Measurements from ENCODE around the gene GRK5. TPM values are rescaled to one million over a fixed set of nuclear protein-coding genes. Genes with fewer than 3 reads are reported as not detected.
A peak's percentile ranks its signal among the peaks of the same experiment; 100 is the strongest.

Gene GRK5
- total RNA-seq, 1 experiment from 2014 or later: 1.2 TPM

DNA sequence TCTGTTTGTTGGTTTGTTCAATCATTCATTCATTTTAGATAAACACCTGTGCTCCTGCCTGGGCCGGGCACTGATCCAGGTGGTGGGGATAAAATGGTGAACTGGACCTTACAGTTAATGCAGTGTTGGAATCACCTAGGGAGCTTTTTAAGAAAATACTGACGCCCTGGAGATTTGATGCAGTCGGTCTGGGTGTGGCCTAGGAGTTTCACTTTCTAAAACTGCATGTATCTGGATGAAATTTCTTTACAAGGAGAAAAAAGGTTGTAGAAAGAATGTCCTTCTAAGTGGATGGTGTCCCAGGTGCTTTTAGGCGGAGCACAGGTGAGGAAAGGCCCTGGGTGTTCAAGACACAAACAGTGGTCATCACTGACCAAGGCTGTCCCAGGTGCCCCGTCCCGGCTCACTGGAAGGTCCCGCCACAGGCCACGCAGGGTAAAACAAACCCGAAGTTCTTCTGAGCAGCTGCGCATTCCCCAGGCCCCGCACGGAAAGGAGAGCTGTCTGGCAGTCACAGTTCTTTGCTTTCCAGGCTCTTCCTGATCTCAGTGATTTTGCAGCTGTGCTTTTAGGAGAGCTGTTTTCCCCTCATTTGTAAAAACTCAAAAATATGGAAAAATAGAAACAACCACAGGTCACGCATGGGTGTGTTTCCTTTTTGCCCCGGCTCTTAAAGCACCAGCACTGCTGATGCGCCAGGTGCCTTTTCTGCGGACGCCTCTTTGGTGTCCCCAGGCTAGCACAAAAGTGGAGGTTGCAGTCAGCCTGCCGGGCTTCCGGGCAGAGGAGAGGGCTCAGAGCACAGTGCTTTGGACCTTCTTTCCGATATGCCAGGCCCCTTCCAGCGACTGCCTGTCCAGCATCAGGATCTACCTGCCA, 161.9 kb downstream of the GRK5 start:
- no peaks in the 10 kb centered on the region for H3K79me1 ChIP-seq (ENCODE audit: insufficient read depth, low read depth, low read length, poor library complexity, severe bottlenecking)
- H3K23ac ChIP-seq (ENCODE audit: insufficient read length, low read depth, low read length): no peak overlapping the region
- Mint-ChIP-seq H3K27ac (peak overlapping the region in 1 of 3 experiments; percentile 48; a peak in 2 of 7 replicates), H3K4me1 (peaks cover 2 to 4% of the 10 kb centered on the region in 2 experiments), H3K4me3 (no peak overlapping the region), H3K36me3 (ENCODE audit: insufficient read depth in 1 of 3, low read depth in 3 of 3) (no peaks in the 10 kb centered on the region), H3K27me3 (ENCODE audit: low read depth) (peaks cover 2% of the 10 kb centered on the region; the same call in 1 of the 2 replicates), H3K9me3 (no peaks in the 10 kb centered on the region)
- H3K4me2 ChIP-seq (ENCODE audit: insufficient read depth, insufficient read length, low read length): no peak overlapping the region
- H4K5ac ChIP-seq (ENCODE audit: insufficient read length, low read depth, low read length): no peak overlapping the region
- no peak overlapping the region for H2BK15ac ChIP-seq (ENCODE audit: low read depth, low read length)
- no peaks in the 10 kb centered on the region for H3K79me2 ChIP-seq (ENCODE audit: insufficient read depth, low read length)
- H2BK5ac ChIP-seq (ENCODE audit: insufficient read length, low read length): no peak overlapping the region
- WGBS (ENCODE audit: extremely low coverage, insufficient read length, low lambda C conversion rate): no CpG with 5 or more reads among the region's 21 CpGs
- no peak overlapping the region for H2BK120ac ChIP-seq (ENCODE audit: low read depth, low read length, poor library complexity, severe bottlenecking)
- no peak for TF ChIP-seq CTCF (conservative IDR thresholded peaks at IDR 0.05)
- no peak overlapping the region for H3K4ac ChIP-seq (ENCODE audit: low read depth, low read length)
- no peak overlapping the region for H2BK20ac ChIP-seq (ENCODE audit: low read depth, low read length, poor library complexity, severe bottlenecking)
- no peak overlapping the region for H3K18ac ChIP-seq (ENCODE audit: insufficient read length, low read depth, low read length)
- no peaks in the 10 kb centered on the region for H3K27me3 ChIP-seq (ENCODE audit: insufficient read depth, low read length)
- H3K14ac ChIP-seq (ENCODE audit: insufficient read depth, low read length): no peak overlapping the region
- H2BK12ac ChIP-seq (ENCODE audit: insufficient read length, low read depth, low read length): no peak overlapping the region
- H2AK5ac ChIP-seq (ENCODE audit: insufficient read length, low read length): no peak overlapping the region
- no peak overlapping the region for H2AFZ ChIP-seq (ENCODE audit: low read length)
- no peaks in the 10 kb centered on the region for H3K9me3 ChIP-seq (ENCODE audit: control insufficient read depth, low read depth, low read length)
- no peaks in the 10 kb centered on the region; the same call in 1 of the 2 replicates for H3K4me1 ChIP-seq (ENCODE audit: insufficient read depth, low read length)
- no peak overlapping the region for H4K91ac ChIP-seq (ENCODE audit: insufficient read length, low read depth, low read length)
- no peaks in the 10 kb centered on the region for H4K20me1 ChIP-seq (ENCODE audit: control insufficient read depth, insufficient read depth, insufficient read length)
- no peak overlapping the region for H3K9ac ChIP-seq (ENCODE audit: extremely low read depth, insufficient read length, low read length)
- no peak overlapping the region for H3K56ac ChIP-seq (ENCODE audit: insufficient read length, low read depth, low read length)
- no peak overlapping the region for H4K8ac ChIP-seq (replicated peaks; ENCODE audit: insufficient read length, low read depth, low read length)
- H3K23me2 ChIP-seq (ENCODE audit: insufficient read length, low read depth, low read length, poor library complexity, severe bottlenecking): no peaks in the 10 kb centered on the region
- no peak overlapping the region for H3K27ac ChIP-seq (ENCODE audit: insufficient read length, low read depth, low read length)
- H3T11ph ChIP-seq (ENCODE audit: low read length): no peak overlapping the region
- DNase-seq: no peak

All from H9 (cell line).